Breast epithelium (tissue), 4 donors: ENCODE measurements around the gene IL3. TPM values are rescaled to one million over a fixed set of nuclear protein-coding genes. Genes with fewer than 3 reads are reported as not detected.

ENCODE experiments used
- DNase-seq, 2 donors: peaks; one replicate each; pipeline ENCODE4 v3.0.0-alpha.2; 2019; ENCODE audit warnings: low spot score in 2 of 2
- H3K27ac ChIP-seq, 2 donors: fragments of 200-600 bp; sonication (generic) in 1 of 2; one replicate each; pipeline ENCODE4 v1.5.1; 2016 to 2019; ENCODE audit warnings: mild to moderate bottlenecking in 1 of 2
- H3K27me3 ChIP-seq, 2 donors: fragments of 200-600 bp; sonication (generic) in 1 of 2; one replicate each; pipeline versions ENCODE4 v1.5.1 to v1.6.0; 2017 to 2019; ENCODE audit warnings: control low read depth in 1 of 2, mild to moderate bottlenecking in 1 of 2
- H3K36me3 ChIP-seq: fragments of 200-600 bp; one replicate; pipeline ENCODE4 v1.5.1; 2019
- H3K4me1 ChIP-seq, 2 donors: fragments of 200-600 bp; sonication (generic); one replicate each; pipeline ENCODE4 v1.5.1; 2016 to 2019; ENCODE audit warnings: control low read depth in 1 of 2
- H3K4me3 ChIP-seq, 3 donors: fragments of 200-600 bp; sonication (generic); 1 replicate in 2 of 3; 2 replicates in 1 of 3; pipeline ENCODE4 v1.5.1; 2016 to 2019; ENCODE audit warnings: mild to moderate bottlenecking in 3 of 3, moderate library complexity in 2 of 3
- H3K9me3 ChIP-seq, 2 donors: fragments of 200-600 bp; sonication (generic) in 1 of 2; one replicate each; pipeline ENCODE4 v1.5.1; 2016 to 2019; ENCODE audit warnings: control low read depth in 1 of 2
- CTCF ChIP-seq, 3 donors: fragments of 450-650 bp; IDR thresholded peaks; one replicate each; pipeline ENCODE4 v1.5.1; 2016 to 2017; ENCODE audit warnings: antibody characterized with exemption in 3 of 3, mild to moderate bottlenecking in 3 of 3, moderate library complexity in 3 of 3
- POLR2A ChIP-seq: fragments of 450-650 bp; IDR thresholded peaks from one replicate; pipeline ENCODE4 v1.6.1; 2016; ENCODE audit warnings: antibody characterized with exemption, mild to moderate bottlenecking, moderate library complexity
- POLR2AphosphoS5 ChIP-seq, 3 donors: sonication (generic); formaldehyde crosslinking; IDR thresholded peaks; one replicate each; pipeline ENCODE4 v1.6.1; 2017; ENCODE audit warnings: antibody characterized with exemption in 3 of 3
- intact Hi-C: fragments of 100-400 bp; cut with DNase I; formaldehyde crosslinking; loops from one replicate; pipeline ENCODE4 v1.15.1; 2023; ENCODE audit warnings: low total_unique reads
- total RNA-seq, 3 donors: library from RNA; depleted of rRNA; stranded (reverse); fragments of >200 nt; gene quantifications; one replicate each; pipeline ENCODE4 v1.1.0, GENCODE V29; 2016

The IL3 gene
- total RNA-seq, 3 donors from 2014 or later, result not detected

GRCh38 chr5:132081458-132081857, 21.0 kb downstream of the IL3 start:
- no peak for DNase-seq
- TF ChIP-seq CTCF (IDR thresholded peaks at IDR 0.05) (no peak), POLR2A (no peak), POLR2AphosphoS5 (IDR thresholded peaks at IDR 0.05) (no peak)
- intact Hi-C loops, result no loop called here
- H3K27me3 ChIP-seq, result no peaks in the 10 kb centered on the region
- H3K9me3 ChIP-seq, result no peaks in the 10 kb centered on the region
- H3K4me1 ChIP-seq, result no peaks in the 10 kb centered on the region
- no peak overlapping the region for H3K4me3 ChIP-seq
- no peaks in the 10 kb centered on the region for H3K36me3 ChIP-seq
- no peak overlapping the region for H3K27ac ChIP-seq

DNA sequence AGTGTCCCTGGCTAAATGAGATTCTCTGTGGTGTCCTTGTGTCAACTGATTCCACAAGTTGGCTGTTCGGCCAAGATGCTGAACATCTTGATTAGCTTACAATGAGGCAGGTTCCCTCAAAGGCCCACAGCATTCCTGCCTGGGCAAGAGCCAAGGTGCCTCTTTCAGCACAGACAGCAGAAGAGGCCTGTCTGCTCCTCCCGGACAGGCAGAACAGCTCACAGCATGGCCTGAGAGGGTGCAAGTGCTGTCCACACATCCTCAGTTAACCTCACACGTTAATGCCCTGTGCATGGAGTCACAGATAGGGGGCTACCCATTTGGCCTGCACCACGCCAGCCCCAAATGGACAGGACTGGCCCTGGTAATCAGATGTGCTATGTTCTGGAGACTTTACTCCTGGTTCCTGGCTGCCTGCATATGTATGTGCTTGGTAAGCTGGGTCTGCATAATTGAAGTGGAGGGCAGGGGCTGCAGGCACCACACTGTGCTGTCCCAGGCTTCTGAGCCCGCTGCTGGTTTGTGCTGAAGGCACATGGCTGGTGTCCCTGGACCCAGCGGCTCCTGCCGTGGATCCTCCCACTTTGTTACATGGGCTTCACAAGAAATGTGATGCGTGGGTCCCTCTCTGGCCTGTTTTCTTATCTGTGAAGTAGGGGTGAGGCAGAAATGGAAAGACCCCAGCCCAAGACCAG, 22.0 kb downstream of the IL3 start:
- intact Hi-C loops, result no loop called here
- TF ChIP-seq POLR2AphosphoS5 (IDR thresholded peaks at IDR 0.05), result no peak
- TF ChIP-seq CTCF (IDR thresholded peaks at IDR 0.05), result no peak
- no peak for TF ChIP-seq POLR2A

DNA sequence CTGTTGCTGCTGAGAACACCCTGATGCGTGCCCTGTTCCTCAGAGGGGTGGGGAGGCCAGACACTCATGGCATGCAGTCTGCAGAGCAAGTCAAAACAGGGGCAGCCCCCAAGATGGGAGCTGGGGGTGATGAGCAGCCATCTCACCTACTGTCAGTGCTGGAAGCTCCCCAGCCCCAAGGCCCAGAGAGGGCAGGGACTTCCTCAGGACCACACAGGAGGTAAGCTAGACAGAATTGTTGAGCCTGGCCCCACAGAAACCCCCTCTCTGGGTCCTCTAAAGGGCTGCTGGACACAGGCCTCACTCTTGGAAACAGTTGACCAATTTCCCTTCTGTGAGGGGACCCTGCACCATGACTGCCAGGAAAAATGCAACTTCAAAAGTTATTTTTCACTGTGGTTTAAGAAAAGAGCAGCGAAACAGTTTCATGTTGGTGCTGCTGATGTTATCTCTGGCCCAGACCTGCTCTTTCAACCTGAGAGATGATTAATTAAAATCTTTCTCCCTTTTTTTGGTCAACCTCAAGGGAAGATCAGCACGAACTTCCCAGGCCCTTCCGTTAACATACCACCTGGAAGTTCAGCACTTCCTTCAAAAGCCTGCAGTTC, 22.7 kb downstream of the IL3 start:
- H3K27me3 ChIP-seq, result no peaks in the 10 kb centered on the region
- H3K27ac ChIP-seq, result no peak overlapping the region
- no peaks in the 10 kb centered on the region for H3K9me3 ChIP-seq
- no peak overlapping the region for H3K4me3 ChIP-seq
- H3K36me3 ChIP-seq, result no peaks in the 10 kb centered on the region
- H3K4me1 ChIP-seq, result no peaks in the 10 kb centered on the region
- no peak for DNase-seq
- intact Hi-C loops, result no loop called here
- no peak for TF ChIP-seq POLR2AphosphoS5 (IDR thresholded peaks at IDR 0.05)
- TF ChIP-seq POLR2A, result no peak
- no peak for TF ChIP-seq CTCF (IDR thresholded peaks at IDR 0.05)

More for the DNA sequence above, 22.0 kb downstream of the IL3 start:
- Histone ChIP-seq H3K4me3 (no peak overlapping the region), H3K36me3 (no peaks in the 10 kb centered on the region), H3K4me1 (no peaks in the 10 kb centered on the region), H3K27ac (no peak overlapping the region), H3K9me3 (no peaks in the 10 kb centered on the region), H3K27me3 (no peaks in the 10 kb centered on the region)
- no peak for DNase-seq

GRCh38 chr5:132085686-132086085, 25.2 kb downstream of the IL3 start:
- H3K27me3 ChIP-seq, result no peaks in the 10 kb centered on the region
- no peak for TF ChIP-seq POLR2AphosphoS5 (IDR thresholded peaks at IDR 0.05)
- TF ChIP-seq POLR2A, result no peak
- TF ChIP-seq CTCF (IDR thresholded peaks at IDR 0.05), result no peak
- peak overlapping the region in 1 of 2 donors; percentile 25 for H3K27ac ChIP-seq
- H3K4me1 ChIP-seq, result no peaks in the 10 kb centered on the region
- H3K36me3 ChIP-seq, result no peaks in the 10 kb centered on the region
- H3K4me3 ChIP-seq, result no peak overlapping the region
- DNase-seq, result no peak
- H3K9me3 ChIP-seq, result no peaks in the 10 kb centered on the region
- intact Hi-C loops, result no loop called here

DNA sequence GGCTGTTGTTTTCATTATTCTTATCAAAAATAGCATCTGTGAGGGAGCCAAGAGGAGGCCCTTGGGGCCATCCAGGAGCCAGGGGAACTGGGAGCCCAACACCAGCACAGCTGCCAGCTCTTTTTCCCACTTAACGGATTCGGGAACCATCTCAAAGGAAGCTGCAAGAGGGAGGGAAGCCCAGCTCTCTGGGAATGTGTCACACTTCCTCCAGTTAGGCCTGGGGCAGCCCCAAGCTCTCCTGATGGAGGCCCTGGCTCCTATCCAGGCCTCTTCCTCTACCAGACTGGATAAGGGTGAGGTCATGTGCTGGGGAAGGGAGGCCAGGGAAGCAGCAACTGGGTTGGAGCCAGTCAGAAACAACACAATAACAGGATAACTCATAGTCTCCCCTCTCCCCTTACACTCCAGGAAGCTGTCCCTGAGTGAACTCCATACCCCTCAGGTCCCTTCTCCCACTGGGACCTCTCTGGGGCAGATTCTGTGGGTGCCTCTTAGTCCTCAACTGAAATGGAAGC, 25.9 kb downstream of the IL3 start:
- no peak for DNase-seq
- H3K4me3 ChIP-seq, result no peak overlapping the region
- no peak for TF ChIP-seq POLR2AphosphoS5 (IDR thresholded peaks at IDR 0.05)
- no peak for TF ChIP-seq CTCF (IDR thresholded peaks at IDR 0.05)
- TF ChIP-seq POLR2A, result no peak
- H3K27ac ChIP-seq, result peak overlapping the region in 1 of 2 donors; percentile 25
- H3K27me3 ChIP-seq, result no peaks in the 10 kb centered on the region
- H3K9me3 ChIP-seq, result no peaks in the 10 kb centered on the region
- intact Hi-C loops, result no loop called here
- H3K4me1 ChIP-seq, result no peaks in the 10 kb centered on the region
- H3K36me3 ChIP-seq, result no peaks in the 10 kb centered on the region
